ENCODE data around the gene PGF. TPM values are rescaled to one million over a fixed set of nuclear protein-coding genes. Genes with fewer than 3 reads are reported as not detected.
"Not testable (repeated sequence)": the region's sequence is repeated elsewhere in the genome, so short reads cannot be mapped to it uniquely, and the experiment has no call there.

PGF gene
- total RNA-seq, 3 donors from 2014 or later = 0.96 to 3.1 (median 2.3) TPM

GRCh38 chr14:75001261-75001660, 45.9 kb upstream of the PGF start:
- Histone ChIP-seq H3K4me1 (ENCODE audit: low read depth) (peaks cover 16% of the 10 kb centered on the region), H3K36me3 (ENCODE audit: low read depth) (peaks cover 4% of the 10 kb centered on the region), H3K9me3 (peaks cover 3% of the 10 kb centered on the region), H3K4me3 (no peak overlapping the region)
- TF ChIP-seq CTCF (IDR thresholded peaks at IDR 0.05) = no peak
- ATAC-seq (no peak), DNase-seq (no peak)
- intact Hi-C loops (cut with DNase I, micrococcal nuclease) = loop anchor here in 1 of 2 donors (10.0 kb wide), 1 partner anchor 46 kb away; the partner anchor contains the start of gene PGF

- H3K4me1 ChIP-seq (ENCODE audit: low read depth); H3K9me3 ChIP-seq; intact Hi-C loops (cut with DNase I, micrococcal nuclease); H3K4me3 ChIP-seq; DNase-seq; H3K36me3 ChIP-seq (ENCODE audit: low read depth); ATAC-seq: not testable (repeated sequence)
Observed at GRCh38 chr14:74995781-74996180, 40.4 kb upstream of the PGF start.

GRCh38 chr14:74994182-74994581, 38.8 kb upstream of the PGF start:
- H3K9me3 ChIP-seq; H3K4me1 ChIP-seq (ENCODE audit: low read depth); H3K4me3 ChIP-seq; DNase-seq; H3K36me3 ChIP-seq (ENCODE audit: low read depth); ATAC-seq; intact Hi-C loops (cut with DNase I, micrococcal nuclease): not testable (repeated sequence)

GRCh38 chr14:74988993-74989392, 33.6 kb upstream of the PGF start:
- H3K4me3 ChIP-seq = no peak overlapping the region
- ATAC-seq = no peak

GRCh38 chr14:74988131-74988530, 32.7 kb upstream of the PGF start:
- ATAC-seq = peak; percentile 76
- DNase-seq = no peak
- no peaks in the 10 kb centered on the region for H3K36me3 ChIP-seq (ENCODE audit: low read depth)
- H3K4me3 ChIP-seq = no peak overlapping the region
- intact Hi-C loops (cut with DNase I, micrococcal nuclease) = no loop called here
- H3K4me1 ChIP-seq (ENCODE audit: low read depth) = no peaks in the 10 kb centered on the region
- H3K9me3 ChIP-seq = no peaks in the 10 kb centered on the region
- no peak for TF ChIP-seq CTCF (IDR thresholded peaks at IDR 0.05)

More at GRCh38 chr14:74988993-74989392, 33.6 kb upstream of the PGF start:
- Histone ChIP-seq H3K9me3 (no peaks in the 10 kb centered on the region), H3K36me3 (ENCODE audit: low read depth) (no peaks in the 10 kb centered on the region), H3K4me1 (ENCODE audit: low read depth) (no peaks in the 10 kb centered on the region)
- DNase-seq = no peak
- TF ChIP-seq CTCF (IDR thresholded peaks at IDR 0.05) = no peak
- intact Hi-C loops (cut with DNase I, micrococcal nuclease) = no loop called here

GRCh38 chr14:74985806-74986205, 30.4 kb upstream of the PGF start:
- no peaks in the 10 kb centered on the region for H3K9me3 ChIP-seq
- H3K4me3 ChIP-seq = no peak overlapping the region
- ATAC-seq (no peak), DNase-seq (no peak)
- no peaks in the 10 kb centered on the region for H3K4me1 ChIP-seq (ENCODE audit: low read depth)
- intact Hi-C loops (cut with DNase I, micrococcal nuclease) = no loop called here
- H3K36me3 ChIP-seq (ENCODE audit: low read depth) = no peaks in the 10 kb centered on the region
- TF ChIP-seq CTCF (IDR thresholded peaks at IDR 0.05) = no peak

GRCh38 chr14:74985028-74985310, 29.6 kb upstream of the PGF start:
- ATAC-seq (no peak), DNase-seq (no peak)

More at GRCh38 chr14:74985028-74985310, 29.6 kb upstream of the PGF start:
- Histone ChIP-seq H3K9me3 (no peaks in the 10 kb centered on the region), H3K4me3 (no peak overlapping the region), H3K4me1 (ENCODE audit: low read depth) (no peaks in the 10 kb centered on the region), H3K36me3 (ENCODE audit: low read depth) (no peaks in the 10 kb centered on the region)
- intact Hi-C loops (cut with DNase I, micrococcal nuclease) = no loop called here
- TF ChIP-seq CTCF (IDR thresholded peaks at IDR 0.05) = no peak
